Brain microvascular endothelial cell (primary cell): ENCODE data around the gene CLSTN1.
A peak's percentile ranks its signal among the peaks of the same experiment; 100 is the strongest.

ENCODE experiments used
- DNase-seq: peaks from one replicate; pipeline ENCODE4 v3.0.0-alpha.2; 2020
- H3K27ac ChIP-seq: fragments of 250-450 bp; sonication (Bioruptor Pico); 2 replicates; pipeline ENCODE4 v1.5.1; 2020; ENCODE audit warnings: mild to moderate bottlenecking, moderate library complexity
- H3K27me3 ChIP-seq: fragments of 250-450 bp; sonication (Bioruptor Pico); replicated peaks from 2 replicates; pipeline ENCODE4 v1.5.1; 2020; ENCODE audit warnings: mild to moderate bottlenecking
- H3K36me3 ChIP-seq: fragments of 250-450 bp; sonication (Bioruptor Pico); replicated peaks from 2 replicates; pipeline ENCODE4 v1.5.1; 2020; ENCODE audit warnings: mild to moderate bottlenecking
- H3K4me3 ChIP-seq: 2 replicates; pipeline ENCODE4 v1.5.1; 2011; ENCODE audit warnings: low read depth, mild to moderate bottlenecking, control low read depth, low read length, moderate library complexity
- CTCF ChIP-seq: IDR thresholded peaks from 2 replicates; pipeline ENCODE4 v1.5.1; 2011; ENCODE audit warnings: low read depth, mild to moderate bottlenecking, moderate library complexity, low read length, control low read depth, inconsistent platforms; ENCODE audit errors: missing control alignments
- in situ Hi-C: cut with HindIII; loops from 2 replicates; pipeline ENCODE4 v1.10.0; 2017; ENCODE audit warnings: low sequenced_read_pairs, low pct_ligation_motif_present

Gene CLSTN1

DNA sequence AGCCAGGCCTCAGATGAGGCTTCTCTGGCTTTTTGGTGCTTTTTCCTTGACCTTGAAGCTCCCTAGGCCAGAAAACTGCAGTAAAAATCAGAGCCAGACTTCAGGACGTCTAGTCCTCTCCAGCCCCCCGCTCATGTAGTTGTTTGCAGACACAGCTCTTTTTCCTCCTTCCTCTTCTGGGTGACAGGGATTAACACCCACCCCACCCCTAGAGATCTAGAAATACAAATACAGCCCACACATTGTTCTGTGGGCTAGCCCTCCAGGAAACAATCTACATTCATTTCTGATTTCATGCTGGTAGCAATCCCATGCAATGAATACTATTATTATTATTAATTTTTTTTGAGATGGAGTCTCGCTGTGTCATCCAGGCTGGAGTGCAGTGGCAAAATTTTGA, 9.9 kb upstream of the CLSTN1 start:
- Histone ChIP-seq H3K27me3 (no peaks in the 10 kb centered on the region), H3K4me3 (no peak overlapping the region), H3K27ac (no peak overlapping the region), H3K36me3 (no peaks in the 10 kb centered on the region)
- in situ Hi-C loops, result no loop called here
- DNase-seq, result no peak
- no peak for TF ChIP-seq CTCF

DNA sequence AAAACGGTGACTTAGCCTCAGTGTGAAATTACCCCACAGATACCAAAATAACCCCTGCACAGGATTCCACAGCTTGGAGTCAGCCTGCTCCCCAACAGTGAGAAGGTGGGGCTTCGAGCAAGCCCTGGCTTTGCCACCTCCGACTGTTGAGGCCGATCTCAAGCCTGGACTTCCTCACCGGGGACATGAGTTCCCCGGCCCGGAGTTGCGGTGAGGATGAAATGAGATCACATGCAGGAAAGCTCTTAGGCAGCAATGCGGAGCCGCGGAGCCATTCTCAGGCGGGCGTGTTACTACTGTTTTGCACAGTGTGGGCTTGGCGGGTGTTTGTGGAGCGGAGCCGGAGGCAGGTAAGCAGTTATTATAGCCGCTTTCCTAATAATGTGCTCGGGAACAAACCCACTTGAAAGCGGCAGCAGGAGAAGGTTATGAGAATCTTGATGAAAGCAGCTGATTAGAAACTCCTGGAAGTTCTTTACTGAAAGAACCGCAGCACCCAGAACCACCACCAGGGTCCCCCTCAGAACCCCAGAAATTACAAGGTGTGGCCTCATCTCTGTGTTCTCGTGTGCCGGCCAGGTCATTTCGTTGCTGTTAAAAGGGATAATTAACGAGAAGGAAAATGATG, 3.9 kb upstream of the CLSTN1 start:
- in situ Hi-C loops, result no loop called here
- no peaks in the 10 kb centered on the region for H3K36me3 ChIP-seq
- H3K4me3 ChIP-seq, result no peak overlapping the region
- H3K27ac ChIP-seq, result no peak overlapping the region
- DNase-seq, result no peak
- peak; percentile 67 for TF ChIP-seq CTCF
- H3K27me3 ChIP-seq, result no peaks in the 10 kb centered on the region

GRCh38 chr1:9826616-9827015, 2.9 kb upstream of the CLSTN1 start:
- H3K27ac ChIP-seq, result no peak overlapping the region
- in situ Hi-C loops, result no loop called here
- H3K27me3 ChIP-seq, result no peaks in the 10 kb centered on the region
- no peak for TF ChIP-seq CTCF
- no peaks in the 10 kb centered on the region for H3K36me3 ChIP-seq
- H3K4me3 ChIP-seq, result no peak overlapping the region
- DNase-seq, result no peak

GRCh38 chr1:9826087-9826486, 2.3 kb upstream of the CLSTN1 start:
- Histone ChIP-seq H3K4me3 (no peak overlapping the region), H3K27ac (no peak overlapping the region), H3K36me3 (no peaks in the 10 kb centered on the region), H3K27me3 (no peaks in the 10 kb centered on the region)
- in situ Hi-C loops, result no loop called here
- no peak for TF ChIP-seq CTCF
- DNase-seq, result no peak

GRCh38 chr1:9825093-9826074, 1.6 kb upstream of the CLSTN1 start:
- Histone ChIP-seq H3K36me3 (no peaks in the 10 kb centered on the region), H3K27me3 (no peaks in the 10 kb centered on the region), H3K27ac (no peak overlapping the region), H3K4me3 (no peak overlapping the region)
- in situ Hi-C loops, result no loop called here
- DNase-seq, result peak; percentile 37
- no peak for TF ChIP-seq CTCF
